K562 (cell line): ENCODE results near the gene TBC1D17. TPM values are rescaled to one million over a fixed set of nuclear protein-coding genes. Genes with fewer than 3 reads are reported as not detected.

Experiments
- GMEB1 ChIP-seq: fragments of 250-450 bp; sonication (Bioruptor Pico); IDR thresholded peaks from 2 replicates; pipeline ENCODE4 v1.4.0; 2020; ENCODE audit warnings: mild to moderate bottlenecking
- HMGXB4 ChIP-seq: sonication (generic); formaldehyde crosslinking; IDR thresholded peaks from 2 replicates; pipeline ENCODE4 v1.8.1; 2023; ENCODE audit warnings: mild to moderate bottlenecking, missing genetic modification reagents
- KLF13 ChIP-seq: fragments of 450-650 bp; IDR thresholded peaks from 2 replicates; pipeline ENCODE4 v1.6.1; 2016; ENCODE audit warnings: missing genetic modification characterization, low read depth, mild to moderate bottlenecking, missing compliant biosample characterization, moderate library complexity, borderline replicate concordance
- POLR2H ChIP-seq: IDR thresholded peaks from 2 replicates; pipeline ENCODE4 v1.6.1; 2016; ENCODE audit warnings: missing genetic modification characterization, low read depth, mild to moderate bottlenecking, control low read depth, missing compliant biosample characterization, moderate library complexity
- RBM15 ChIP-seq: fragments of 200-400 bp; formaldehyde crosslinking; IDR thresholded peaks from 2 replicates; pipeline ENCODE4 v1.6.1; 2018; ENCODE audit warnings: mild to moderate bottlenecking, low read length, moderate library complexity; ENCODE audit not compliant: insufficient read depth
- SUPT5H ChIP-seq: fragments of 450-650 bp; IDR thresholded peaks from 2 replicates; pipeline ENCODE4 v1.6.1; 2016
- TAF15 ChIP-seq: fragments of 200-400 bp; formaldehyde crosslinking; IDR thresholded peaks from 2 replicates; pipeline ENCODE4 v1.6.1; 2017; ENCODE audit warnings: mild to moderate bottlenecking, low read depth, low read length, moderate library complexity
- TAL1 ChIP-seq: fragments of 450-650 bp; IDR thresholded peaks from 2 replicates; pipeline ENCODE4 v1.6.1; 2016; ENCODE audit warnings: mild to moderate bottlenecking
- TCF15 ChIP-seq: fragments of 250-450 bp; sonication (Bioruptor Pico); IDR thresholded peaks from 2 replicates; pipeline ENCODE4 v1.8.0; 2022; ENCODE audit warnings: moderate library complexity, mild to moderate bottlenecking, inconsistent platforms
- ZNF217 ChIP-seq: sonication (generic); formaldehyde crosslinking; IDR thresholded peaks from 2 replicates; pipeline ENCODE4 v1.8.0; 2022; ENCODE audit warnings: mild to moderate bottlenecking, missing genetic modification reagents
- ZNF707 ChIP-seq: fragments of 250-450 bp; sonication (Bioruptor Pico); conservative IDR thresholded peaks from 2 replicates; pipeline ENCODE4 v1.8.0; 2022; ENCODE audit warnings: inconsistent platforms, mild to moderate bottlenecking, moderate library complexity
- polyA plus RNA-seq, 8 experiments: library from polyadenylated mRNA; depleted of rRNA in 4 of 8; stranded (reverse) in 5 of 8; unstranded in 3 of 8; fragments of >200 nt; fragmentation: Nextera tagmentation in 2 of 8; fragmentation: Illumina TruSeq in 1 of 8; extraction: Ambion mirVana in 2 of 8; extraction: Trizol in 1 of 8; gene quantifications; 2 replicates each; pipeline versions ENCODE4 v1.2.1 to v1.2.3, GENCODE V29; 2011 to 2014; ENCODE audit warnings: inconsistent platforms in 1 of 8, missing spikeins in 1 of 8
- total RNA-seq, 7 experiments: library from RNA; depleted of rRNA in 6 of 7; stranded (reverse); fragments of >200 nt in 6 of 7; fragmentation: Illumina TruSeq in 2 of 7; extraction: Trizol in 2 of 7; gene quantifications; 2 replicates each; pipeline versions ENCODE4 v1.2.1 to v1.2.3, GENCODE V29; 2011 to 2021; ENCODE audit warnings: low replicate concordance in 1 of 7
- TF ChIP-seq, protein P1 (sequence below): sonication (generic); formaldehyde crosslinking; IDR thresholded peaks from 2 replicates; pipeline ENCODE4 v1.8.1; 2023; ENCODE audit warnings: missing genetic modification reagents, mild to moderate bottlenecking, borderline replicate concordance
- TF ChIP-seq, protein P2 (sequence below): fragments of 450-650 bp; IDR thresholded peaks from 2 replicates; pipeline ENCODE4 v1.6.1; 2017; ENCODE audit warnings: mild to moderate bottlenecking, moderate library complexity

TBC1D17 gene
- total and polyA plus RNA-seq, 9 of the 15 experiments (the other 6 are each of a cell fraction or from before 2014, with no cell fraction given), result 0.42 to 16.0 (median 3.8) TPM

DNA sequence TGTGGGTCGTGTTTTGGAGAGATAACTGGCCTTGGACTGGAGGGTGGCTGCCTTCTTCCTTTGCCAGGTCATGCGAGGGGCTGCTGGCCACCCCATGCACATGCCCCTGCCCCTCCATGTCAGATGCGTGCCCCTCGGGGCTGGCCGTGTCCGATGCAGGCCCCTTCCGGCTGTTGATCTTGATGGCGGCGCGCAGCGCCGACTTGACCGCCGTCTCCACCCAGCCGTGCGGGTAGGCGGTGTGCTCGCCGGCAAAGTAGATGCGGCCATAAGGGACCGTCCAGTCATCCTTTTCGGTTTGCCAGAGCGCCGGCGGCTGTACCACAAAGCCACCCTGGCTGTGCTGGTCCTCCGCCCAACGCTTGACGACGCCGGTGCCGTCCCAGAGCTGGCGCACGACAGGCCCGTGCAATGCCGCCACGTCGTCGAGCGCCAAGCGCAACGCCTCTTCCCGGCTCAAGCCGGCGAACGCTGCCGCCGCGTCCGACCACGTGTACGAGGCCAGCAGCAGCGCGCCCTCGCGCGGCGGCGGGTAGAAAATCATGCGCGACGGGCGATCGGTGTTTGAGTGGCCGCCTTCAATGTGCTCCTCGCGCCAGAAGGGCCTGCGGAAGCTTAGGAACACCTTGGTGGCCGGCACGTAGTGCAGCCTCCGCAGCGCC is 12.3 kb downstream of the TBC1D17 start (continued):
- TF ChIP-seq, protein P1, sequence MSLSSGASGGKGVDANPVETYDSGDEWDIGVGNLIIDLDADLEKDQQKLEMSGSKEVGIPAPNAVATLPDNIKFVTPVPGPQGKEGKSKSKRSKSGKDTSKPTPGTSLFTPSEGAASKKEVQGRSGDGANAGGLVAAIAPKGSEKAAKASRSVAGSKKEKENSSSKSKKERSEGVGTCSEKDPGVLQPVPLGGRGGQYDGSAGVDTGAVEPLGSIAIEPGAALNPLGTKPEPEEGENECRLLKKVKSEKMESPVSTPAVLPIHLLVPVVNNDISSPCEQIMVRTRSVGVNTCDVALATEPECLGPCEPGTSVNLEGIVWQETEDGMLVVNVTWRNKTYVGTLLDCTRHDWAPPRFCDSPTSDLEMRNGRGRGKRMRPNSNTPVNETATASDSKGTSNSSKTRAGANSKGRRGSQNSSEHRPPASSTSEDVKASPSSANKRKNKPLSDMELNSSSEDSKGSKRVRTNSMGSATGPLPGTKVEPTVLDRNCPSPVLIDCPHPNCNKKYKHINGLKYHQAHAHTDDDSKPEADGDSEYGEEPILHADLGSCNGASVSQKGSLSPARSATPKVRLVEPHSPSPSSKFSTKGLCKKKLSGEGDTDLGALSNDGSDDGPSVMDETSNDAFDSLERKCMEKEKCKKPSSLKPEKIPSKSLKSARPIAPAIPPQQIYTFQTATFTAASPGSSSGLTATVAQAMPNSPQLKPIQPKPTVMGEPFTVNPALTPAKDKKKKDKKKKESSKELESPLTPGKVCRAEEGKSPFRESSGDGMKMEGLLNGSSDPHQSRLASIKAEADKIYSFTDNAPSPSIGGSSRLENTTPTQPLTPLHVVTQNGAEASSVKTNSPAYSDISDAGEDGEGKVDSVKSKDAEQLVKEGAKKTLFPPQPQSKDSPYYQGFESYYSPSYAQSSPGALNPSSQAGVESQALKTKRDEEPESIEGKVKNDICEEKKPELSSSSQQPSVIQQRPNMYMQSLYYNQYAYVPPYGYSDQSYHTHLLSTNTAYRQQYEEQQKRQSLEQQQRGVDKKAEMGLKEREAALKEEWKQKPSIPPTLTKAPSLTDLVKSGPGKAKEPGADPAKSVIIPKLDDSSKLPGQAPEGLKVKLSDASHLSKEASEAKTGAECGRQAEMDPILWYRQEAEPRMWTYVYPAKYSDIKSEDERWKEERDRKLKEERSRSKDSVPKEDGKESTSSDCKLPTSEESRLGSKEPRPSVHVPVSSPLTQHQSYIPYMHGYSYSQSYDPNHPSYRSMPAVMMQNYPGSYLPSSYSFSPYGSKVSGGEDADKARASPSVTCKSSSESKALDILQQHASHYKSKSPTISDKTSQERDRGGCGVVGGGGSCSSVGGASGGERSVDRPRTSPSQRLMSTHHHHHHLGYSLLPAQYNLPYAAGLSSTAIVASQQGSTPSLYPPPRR (CRISPR knock-in tag), result peak; percentile 98
- TF ChIP-seq TAL1, result no peak
- peak; percentile 84 for TF ChIP-seq GMEB1 (CRISPR knock-in tag)
- no peak for TF ChIP-seq POLR2H
- TF ChIP-seq ZNF217 (CRISPR knock-in tag), result 0 out of 2 replicates have a peak, but pooled peaks have one; percentile 9
- TF ChIP-seq, protein P2, sequence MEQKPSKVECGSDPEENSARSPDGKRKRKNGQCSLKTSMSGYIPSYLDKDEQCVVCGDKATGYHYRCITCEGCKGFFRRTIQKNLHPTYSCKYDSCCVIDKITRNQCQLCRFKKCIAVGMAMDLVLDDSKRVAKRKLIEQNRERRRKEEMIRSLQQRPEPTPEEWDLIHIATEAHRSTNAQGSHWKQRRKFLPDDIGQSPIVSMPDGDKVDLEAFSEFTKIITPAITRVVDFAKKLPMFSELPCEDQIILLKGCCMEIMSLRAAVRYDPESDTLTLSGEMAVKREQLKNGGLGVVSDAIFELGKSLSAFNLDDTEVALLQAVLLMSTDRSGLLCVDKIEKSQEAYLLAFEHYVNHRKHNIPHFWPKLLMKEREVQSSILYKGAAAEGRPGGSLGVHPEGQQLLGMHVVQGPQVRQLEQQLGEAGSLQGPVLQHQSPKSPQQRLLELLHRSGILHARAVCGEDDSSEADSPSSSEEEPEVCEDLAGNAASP, result no peak
- no peak for TF ChIP-seq RBM15
- TF ChIP-seq TCF15, result no peak
- TF ChIP-seq TAF15, result no peak
- peak; percentile 100 for TF ChIP-seq HMGXB4 (CRISPR knock-in tag)
- peak; percentile 66; the same call in 1 of the 2 replicates for TF ChIP-seq KLF13 (tag)
- no peak for TF ChIP-seq ZNF707 (CRISPR knock-in tag)
- TF ChIP-seq SUPT5H, result peak; percentile 58; the same call in 1 of the 2 replicates
